ENCODE measurements around the gene EPN1. TPM values are rescaled to one million over a fixed set of nuclear protein-coding genes. Genes with fewer than 3 reads are reported as not detected.
A peak's percentile ranks its signal among the peaks of the same experiment; 100 is the strongest.

Gene EPN1
- total and polyA plus RNA-seq, 9 of the 15 experiments (the other 6 are each of a cell fraction or from before 2014, with no cell fraction given) = 0.08 to 138 (median 12.7) TPM

GRCh38 chr19:55691561-55692481 lies 16.8 kb downstream of the EPN1 start (continued):
- TF ChIP-seq, protein P1, sequence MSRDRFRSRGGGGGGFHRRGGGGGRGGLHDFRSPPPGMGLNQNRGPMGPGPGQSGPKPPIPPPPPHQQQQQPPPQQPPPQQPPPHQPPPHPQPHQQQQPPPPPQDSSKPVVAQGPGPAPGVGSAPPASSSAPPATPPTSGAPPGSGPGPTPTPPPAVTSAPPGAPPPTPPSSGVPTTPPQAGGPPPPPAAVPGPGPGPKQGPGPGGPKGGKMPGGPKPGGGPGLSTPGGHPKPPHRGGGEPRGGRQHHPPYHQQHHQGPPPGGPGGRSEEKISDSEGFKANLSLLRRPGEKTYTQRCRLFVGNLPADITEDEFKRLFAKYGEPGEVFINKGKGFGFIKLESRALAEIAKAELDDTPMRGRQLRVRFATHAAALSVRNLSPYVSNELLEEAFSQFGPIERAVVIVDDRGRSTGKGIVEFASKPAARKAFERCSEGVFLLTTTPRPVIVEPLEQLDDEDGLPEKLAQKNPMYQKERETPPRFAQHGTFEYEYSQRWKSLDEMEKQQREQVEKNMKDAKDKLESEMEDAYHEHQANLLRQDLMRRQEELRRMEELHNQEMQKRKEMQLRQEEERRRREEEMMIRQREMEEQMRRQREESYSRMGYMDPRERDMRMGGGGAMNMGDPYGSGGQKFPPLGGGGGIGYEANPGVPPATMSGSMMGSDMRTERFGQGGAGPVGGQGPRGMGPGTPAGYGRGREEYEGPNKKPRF (IDR thresholded peaks at IDR 0.05; ENCODE audit: low read depth, low read length) = no peak

- Histone ChIP-seq H3K79me2 (ENCODE audit: control insufficient read depth, insufficient read depth, low read length) (no peaks in the 10 kb centered on the region), H3K9ac (ENCODE audit: insufficient read depth in 1 of 2, low read depth in 2 of 2, low read length in 2 of 2) (no peak overlapping the region), H3K27ac (ENCODE audit: extremely low read depth, low read depth, low read length) (no peak overlapping the region), H3K4me2 (ENCODE audit: insufficient read depth, low read length) (no peak overlapping the region), H3K4me1 (replicated peaks in 1 of 2; ENCODE audit: control insufficient read depth in 2 of 2, insufficient read depth in 2 of 2, low read length in 2 of 2) (peaks cover 0 to 41% of the 10 kb centered on the region in 2 experiments; a peak in 3 of 5 replicates), H3K9me3 (replicated peaks; ENCODE audit: control insufficient read depth, insufficient read depth, low read depth, low read length) (no peaks in the 10 kb centered on the region), H3K27me3 (ENCODE audit: control insufficient read depth in 2 of 2, insufficient read depth in 2 of 2, low read length in 2 of 2) (no peaks in the 10 kb centered on the region), H3K4me3 (no peak overlapping the region), H3K9me1 (ENCODE audit: control insufficient read depth, insufficient read depth, low read length) (no peaks in the 10 kb centered on the region), H2AFZ (ENCODE audit: low read depth, low read length) (no peak overlapping the region), H3K36me3 (ENCODE audit: control insufficient read depth, insufficient read depth, low read length) (peaks cover 92% of the 10 kb centered on the region; the same call in 2 of the 3 replicates), H4K20me1 (replicated peaks; ENCODE audit: control insufficient read depth, insufficient read depth, low read length) (peaks cover 14% of the 10 kb centered on the region)
- DNase-seq (ENCODE audit: extremely low read depth in 1 of 4, low spot score in 3 of 4) (peak in 1 of 4 experiments; percentile 16), FAIRE-seq (no peak), ATAC-seq (no peak)
- in situ Hi-C loops (cut with MboI) (no loop called here), intact Hi-C loops (cut with micrococcal nuclease) (no loop called here)
- ChIA-PET POLR2A (interaction anchor here (0.7 to 1.7 kb wide), 2 partner anchors 17 to 56 kb away, joined by 3 to 5 read pairs; no protein-coding TSS in a partner anchor), CTCF (ENCODE audit: low intra/inter-chr PET ratio) (no interaction called here)
- BruUV-seq (replicated peaks) = no TSS peak
- 95% methylated on average over 9 of the region's 19 CpGs for WGBS (ENCODE audit: insufficient coverage, low coverage, missing lambda C conversion rate)
- TF ChIP-seq FUS (optimal IDR thresholded peaks at IDR 0.05; ENCODE audit: low read depth, low read length) (no peak), BCL6 (CRISPR knock-in tag; IDR thresholded peaks at IDR 0.05) (no peak), SIX5 (IDR thresholded peaks at IDR 0.05; ENCODE audit: borderline replicate concordance in 1 of 2, insufficient read depth in 1 of 2, low read depth in 1 of 2, low read length in 2 of 2) (no peak), TEAD2 (tag; IDR thresholded peaks at IDR 0.05) (no peak), ZC3H11A (IDR thresholded peaks at IDR 0.05; ENCODE audit: low read depth, low read length) (no peak), SIN3A (IDR thresholded peaks at IDR 0.05; ENCODE audit: borderline replicate concordance in 2 of 2, control insufficient read depth in 1 of 2, low read depth in 2 of 2, low read length in 2 of 2) (no peak), CXXC5 (CRISPR knock-in tag; IDR thresholded peaks at IDR 0.05) (no peak), ZNF778 (CRISPR knock-in tag; IDR thresholded peaks at IDR 0.05) (no peak), ZNF764 (CRISPR knock-in tag; IDR thresholded peaks at IDR 0.05; ENCODE audit: low read depth) (no peak), HDAC1 (IDR thresholded peaks at IDR 0.05) (no peak), ZNF696 (CRISPR knock-in tag; conservative IDR thresholded peaks at IDR 0.05) (no peak), ZNF445 (CRISPR knock-in tag; IDR thresholded peaks at IDR 0.05; ENCODE audit: low read depth) (no peak)
- TF ChIP-seq, protein P2, sequence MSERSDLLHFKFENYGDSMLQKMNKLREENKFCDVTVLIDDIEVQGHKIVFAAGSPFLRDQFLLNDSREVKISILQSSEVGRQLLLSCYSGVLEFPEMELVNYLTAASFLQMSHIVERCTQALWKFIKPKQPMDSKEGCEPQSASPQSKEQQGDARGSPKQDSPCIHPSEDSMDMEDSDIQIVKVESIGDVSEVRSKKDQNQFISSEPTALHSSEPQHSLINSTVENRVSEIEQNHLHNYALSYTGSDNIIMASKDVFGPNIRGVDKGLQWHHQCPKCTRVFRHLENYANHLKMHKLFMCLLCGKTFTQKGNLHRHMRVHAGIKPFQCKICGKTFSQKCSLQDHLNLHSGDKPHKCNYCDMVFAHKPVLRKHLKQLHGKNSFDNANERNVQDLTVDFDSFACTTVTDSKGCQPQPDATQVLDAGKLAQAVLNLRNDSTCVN (CRISPR knock-in tag; IDR thresholded peaks at IDR 0.05) = no peak
- TF ChIP-seq, protein P3, sequence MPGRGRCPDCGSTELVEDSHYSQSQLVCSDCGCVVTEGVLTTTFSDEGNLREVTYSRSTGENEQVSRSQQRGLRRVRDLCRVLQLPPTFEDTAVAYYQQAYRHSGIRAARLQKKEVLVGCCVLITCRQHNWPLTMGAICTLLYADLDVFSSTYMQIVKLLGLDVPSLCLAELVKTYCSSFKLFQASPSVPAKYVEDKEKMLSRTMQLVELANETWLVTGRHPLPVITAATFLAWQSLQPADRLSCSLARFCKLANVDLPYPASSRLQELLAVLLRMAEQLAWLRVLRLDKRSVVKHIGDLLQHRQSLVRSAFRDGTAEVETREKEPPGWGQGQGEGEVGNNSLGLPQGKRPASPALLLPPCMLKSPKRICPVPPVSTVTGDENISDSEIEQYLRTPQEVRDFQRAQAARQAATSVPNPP (IDR thresholded peaks at IDR 0.05; ENCODE audit: borderline replicate concordance, insufficient read depth, insufficient read length) = no peak
Measured at GRCh38 chr19:55692681-55693081, 17.7 kb downstream of the EPN1 start.
